Measurements from ENCODE around the gene JOSD1.

DNA sequence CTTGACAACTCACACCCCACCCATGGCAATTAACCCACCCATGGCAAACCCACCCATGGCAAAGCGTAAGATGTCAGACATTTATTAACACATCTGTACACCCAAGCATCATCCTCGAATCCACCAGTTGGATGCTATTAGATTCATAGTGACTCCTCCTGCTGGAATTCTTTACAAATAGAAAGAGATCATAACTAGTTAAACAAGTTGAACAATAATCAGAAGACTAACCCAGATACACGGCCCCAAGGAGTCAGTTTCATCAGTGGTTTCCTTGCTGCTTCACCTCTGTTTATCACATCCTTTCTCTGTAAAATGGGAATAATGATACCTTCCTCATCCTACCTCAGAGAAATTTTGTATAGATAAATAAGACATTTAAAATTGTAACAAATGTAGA, 10.1 kb upstream of the JOSD1 start:
- TF ChIP-seq CTCF (conservative IDR thresholded peaks at IDR 0.05 in 1 of 2, IDR thresholded peaks at IDR 0.05 in 1 of 2; ENCODE audit: extremely low read depth in 1 of 2, insufficient read depth in 1 of 2, low read depth in 1 of 2, low read length in 2 of 2), result no peak
- TF ChIP-seq EZH2 (IDR thresholded peaks at IDR 0.05; ENCODE audit: borderline replicate concordance, low read length), result no peak

Measured in mammary epithelial cell (primary cell).